Measurements from ENCODE around the gene MYH15. TPM values are rescaled to one million over a fixed set of nuclear protein-coding genes. Genes with fewer than 3 reads are reported as not detected.

The MYH15 gene
- total and polyA plus RNA-seq, 4 donors = 0.01 to 0.08 (median 0.05) TPM; not detected in 1

- Histone ChIP-seq H3K36me3 (ENCODE audit: control insufficient read depth in 4 of 4, insufficient read depth in 3 of 4, low read depth in 1 of 4, low read length in 3 of 4) (no peaks in the 10 kb centered on the region), H3K4me3 (ENCODE audit: low read depth in 1 of 3, low read length in 3 of 3) (no peak overlapping the region), H3K9me3 (ENCODE audit: control insufficient read depth in 4 of 4, low read length in 3 of 4) (no peaks in the 10 kb centered on the region), H3K4me1 (ENCODE audit: control insufficient read depth in 4 of 4, insufficient read depth in 4 of 4, low read length in 3 of 4) (peaks cover 2 to 20% (median 10%) of the 10 kb centered on the region in 4 donors), H3K27ac (ENCODE audit: low read depth in 1 of 2, low read length in 2 of 2) (no peak overlapping the region), H3K27me3 (ENCODE audit: control insufficient read depth in 4 of 4, insufficient read depth in 4 of 4, low read length in 3 of 4) (no peaks in the 10 kb centered on the region), H3K9ac (ENCODE audit: low read depth in 1 of 2, low read length in 2 of 2) (no peak overlapping the region)
- DNase-seq (ENCODE audit: low spot score) = no peak
- no peak for TF ChIP-seq HNF4G (IDR thresholded peaks at IDR 0.05)
- no peak for TF ChIP-seq HNF4A (conservative IDR thresholded peaks at IDR 0.05)
- TF ChIP-seq ZBTB33 (IDR thresholded peaks at IDR 0.05) = no peak
- TF ChIP-seq ATF3 (IDR thresholded peaks at IDR 0.05) = no peak
- TF ChIP-seq TAF1 (conservative IDR thresholded peaks at IDR 0.05) = no peak
- TF ChIP-seq RXRA (IDR thresholded peaks at IDR 0.05) = no peak
- no peak for TF ChIP-seq MAX (IDR thresholded peaks at IDR 0.05)
- TF ChIP-seq NR2F2 (IDR thresholded peaks at IDR 0.05) = no peak
- TF ChIP-seq CTCF (IDR thresholded peaks at IDR 0.05; ENCODE audit: low read depth, low read length, missing input control) = no peak
- no peak for TF ChIP-seq EGR1 (IDR thresholded peaks at IDR 0.05; ENCODE audit: low read depth in 2 of 2)
- no peak for TF ChIP-seq JUND (IDR thresholded peaks at IDR 0.05)
- no peak for TF ChIP-seq REST (IDR thresholded peaks at IDR 0.05)
- TF ChIP-seq FOXA1 (IDR thresholded peaks at IDR 0.05) = no peak
- no peak for TF ChIP-seq FOXA2 (IDR thresholded peaks at IDR 0.05)
- TF ChIP-seq GABPA (IDR thresholded peaks at IDR 0.05 in 1 of 2, conservative IDR thresholded peaks at IDR 0.05 in 1 of 2) = no peak
- no peak for TF ChIP-seq RAD21 (IDR thresholded peaks at IDR 0.05)
- TF ChIP-seq YY1 (IDR thresholded peaks at IDR 0.05) = no peak
- no peak for TF ChIP-seq SP1 (IDR thresholded peaks at IDR 0.05)
- WGBS = 93% methylated on average over 4 of the region's 4 CpGs
Measured at GRCh38 chr3:108343491-108343890, 166.9 kb downstream of the MYH15 start.

All from liver (tissue), 9 donors.